Neural crest cell (in vitro differentiated cells): Measurements from ENCODE around the gene WASF1. TPM values are rescaled to one million over a fixed set of nuclear protein-coding genes. Genes with fewer than 3 reads are reported as not detected.
"Not testable (repeated sequence)": the region's sequence is repeated elsewhere in the genome, so short reads cannot be mapped to it uniquely, and the experiment has no call there.

ENCODE experiments used
- DNase-seq: peaks from one replicate; pipeline ENCODE4 v3.0.0; 2021; ENCODE audit warnings: low read depth, mixed read lengths, low spot score
- H3K27ac Mint-ChIP-seq: one replicate; pipeline ENCODE4 v1.8.0; 2021; ENCODE audit warnings: mild to moderate bottlenecking, mixed read lengths; ENCODE audit not compliant: unreplicated experiment
- H3K27me3 Mint-ChIP-seq: 2 replicates; pipeline ENCODE4 v1.8.0; 2021; ENCODE audit warnings: low read depth, mild to moderate bottlenecking, mixed read lengths
- H3K36me3 Mint-ChIP-seq: 2 replicates; pipeline ENCODE4 v1.8.0; 2021; ENCODE audit warnings: low read depth, mild to moderate bottlenecking, mixed read lengths
- H3K4me1 Mint-ChIP-seq: 2 replicates; pipeline ENCODE4 v1.8.0; 2021; ENCODE audit warnings: mixed read lengths
- H3K4me3 Mint-ChIP-seq: one replicate; pipeline ENCODE4 v1.8.0; 2021; ENCODE audit warnings: mild to moderate bottlenecking, mixed read lengths
- H3K9me3 Mint-ChIP-seq: 2 replicates; pipeline ENCODE4 v1.8.0; 2021; ENCODE audit warnings: mixed read lengths
- CTCF ChIP-seq: fragments of 200-600 bp; sonication (generic); conservative IDR thresholded peaks from 2 replicates; pipeline ENCODE4 v1.5.0; 2021; ENCODE audit warnings: antibody characterized with exemption, mild to moderate bottlenecking
- total RNA-seq: library from RNA; stranded (reverse); gene quantifications from 2 replicates; pipeline ENCODE4 v1.2.1, GENCODE V29; 2021

WASF1 gene
- total RNA-seq, 1 donor from 2014 or later = 48.9 TPM

GRCh38 chr6:110139052-110139451 lies 40.4 kb downstream of the WASF1 start:
- H3K9me3 Mint-ChIP-seq = peaks cover 15% of the 10 kb centered on the region
- peaks cover 48% of the 10 kb centered on the region for H3K36me3 Mint-ChIP-seq

GRCh38 chr6:110137924-110138887 lies 41.3 kb downstream of the WASF1 start:
- no peak for TF ChIP-seq CTCF
- Mint-ChIP-seq H3K4me1 (no peaks in the 10 kb centered on the region), H3K27me3 (no peaks in the 10 kb centered on the region), H3K27ac (no peak overlapping the region), H3K36me3 (peaks cover 52% of the 10 kb centered on the region), H3K4me3 (no peak overlapping the region), H3K9me3 (peaks cover 21% of the 10 kb centered on the region)
- DNase-seq = no peak

More at GRCh38 chr6:110139052-110139451, 40.4 kb downstream of the WASF1 start:
- Mint-ChIP-seq H3K4me1 (no peaks in the 10 kb centered on the region), H3K4me3 (no peak overlapping the region), H3K27me3 (no peaks in the 10 kb centered on the region), H3K27ac (no peak overlapping the region)
- no peak for DNase-seq
- TF ChIP-seq CTCF = no peak

- Mint-ChIP-seq H3K27me3 (no peaks in the 10 kb centered on the region), H3K9me3 (peaks cover 14% of the 10 kb centered on the region), H3K36me3 (peaks cover 20% of the 10 kb centered on the region), H3K4me1 (peaks cover 3% of the 10 kb centered on the region), H3K4me3 (no peak overlapping the region), H3K27ac (no peak overlapping the region)
- DNase-seq = no peak
- TF ChIP-seq CTCF = no peak
Observed at GRCh38 chr6:110130362-110130761, 49.1 kb downstream of the WASF1 start.

GRCh38 chr6:110128418-110128817 lies 51.1 kb downstream of the WASF1 start:
- TF ChIP-seq CTCF = no peak
- no peak for DNase-seq
- Mint-ChIP-seq H3K27ac (no peak overlapping the region), H3K36me3 (peaks cover 16% of the 10 kb centered on the region), H3K27me3 (no peaks in the 10 kb centered on the region), H3K4me3 (no peak overlapping the region), H3K9me3 (peaks cover 7% of the 10 kb centered on the region), H3K4me1 (peaks cover 3% of the 10 kb centered on the region)

GRCh38 chr6:110125361-110125760 lies 54.1 kb downstream of the WASF1 start:
- no peak for DNase-seq
- peaks cover 3% of the 10 kb centered on the region for H3K4me1 Mint-ChIP-seq
- TF ChIP-seq CTCF = no peak
- H3K36me3 Mint-ChIP-seq = peaks cover 30% of the 10 kb centered on the region
- H3K4me3 Mint-ChIP-seq = no peak overlapping the region
- no peaks in the 10 kb centered on the region for H3K27me3 Mint-ChIP-seq
- peaks cover 3% of the 10 kb centered on the region for H3K9me3 Mint-ChIP-seq
- no peak overlapping the region for H3K27ac Mint-ChIP-seq

GRCh38 chr6:110121655-110122054 lies 57.8 kb downstream of the WASF1 start:
- not testable (repeated sequence) for DNase-seq, H3K4me1 Mint-ChIP-seq, H3K4me3 Mint-ChIP-seq, H3K27ac Mint-ChIP-seq, H3K27me3 Mint-ChIP-seq, H3K9me3 Mint-ChIP-seq
- H3K36me3 Mint-ChIP-seq = peaks cover 52% of the 10 kb centered on the region
